NCI-H226 (cell line): ENCODE results near the gene CHN2.
"Not testable (repeated sequence)": the region's sequence is repeated elsewhere in the genome, so short reads cannot be mapped to it uniquely, and the experiment has no call there.

Experiments
- DNase-seq: peaks from one replicate; pipeline ENCODE4 v3.0.0-alpha.2; 2015

Gene CHN2

GRCh38 chr7:29190349-29191045 is 4.1 kb upstream of the CHN2 start:
- no peak for DNase-seq

- DNase-seq: no peak
These were observed 2.3 kb upstream of the CHN2 start for GRCh38 chr7:29192323-29192722.

GRCh38 chr7:29192811-29193210 is 1.8 kb upstream of the CHN2 start:
- DNase-seq: no peak

- no peak for DNase-seq
These were observed 1.0 kb upstream of the CHN2 start for GRCh38 chr7:29193316-29194205.

GRCh38 chr7:29194206-29194593 is 375 bp upstream of the CHN2 start:
- DNase-seq: no peak

GRCh38 chr7:29196191-29196590 is 1.6 kb downstream of the CHN2 start:
- no peak for DNase-seq

- no peak for DNase-seq
These were observed 2.5 kb downstream of the CHN2 start for GRCh38 chr7:29196971-29197595.

DNA sequence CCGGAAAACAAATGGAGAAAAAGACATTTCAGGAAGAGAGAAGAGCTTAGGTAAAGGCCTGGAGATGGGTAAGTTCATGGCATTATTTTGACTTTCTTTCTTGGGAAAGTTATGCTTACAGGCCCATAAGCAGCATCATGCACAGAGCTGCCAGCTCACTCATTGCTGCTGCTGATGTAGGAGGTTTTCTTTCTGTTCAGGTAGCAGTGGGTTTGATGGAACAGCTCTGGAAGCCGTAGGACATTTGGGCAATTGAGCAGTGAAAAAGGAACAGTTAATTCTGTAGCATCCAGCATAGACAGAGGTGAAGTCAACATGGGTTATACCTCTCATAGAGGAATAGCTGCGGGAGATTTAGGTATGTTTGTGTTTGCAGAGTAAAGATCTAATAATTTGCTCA is 3.3 kb downstream of the CHN2 start:
- DNase-seq: no peak

- DNase-seq: no peak
These were observed 5.2 kb downstream of the CHN2 start for GRCh38 chr7:29199776-29200175.

DNA sequence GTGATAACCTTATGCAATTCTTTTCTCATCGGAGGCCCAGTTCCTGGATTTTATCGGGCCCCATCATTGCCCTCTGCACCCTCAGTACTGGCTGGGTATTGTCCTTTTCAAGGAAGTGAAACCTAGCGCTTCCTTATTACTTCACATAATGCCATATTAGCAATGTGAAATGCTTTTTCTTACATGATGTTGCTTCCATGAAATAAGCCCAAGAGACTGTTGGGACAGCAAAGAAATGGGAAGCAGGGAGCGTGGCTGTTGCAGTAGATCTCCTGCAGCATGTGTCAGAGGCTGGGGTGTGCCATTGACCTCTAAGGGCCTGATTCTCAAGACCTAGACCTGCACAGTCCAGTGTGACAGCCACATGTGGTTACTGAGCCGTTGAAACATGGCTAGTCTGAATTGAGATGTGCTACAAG is 8.1 kb downstream of the CHN2 start:
- DNase-seq: no peak

DNA sequence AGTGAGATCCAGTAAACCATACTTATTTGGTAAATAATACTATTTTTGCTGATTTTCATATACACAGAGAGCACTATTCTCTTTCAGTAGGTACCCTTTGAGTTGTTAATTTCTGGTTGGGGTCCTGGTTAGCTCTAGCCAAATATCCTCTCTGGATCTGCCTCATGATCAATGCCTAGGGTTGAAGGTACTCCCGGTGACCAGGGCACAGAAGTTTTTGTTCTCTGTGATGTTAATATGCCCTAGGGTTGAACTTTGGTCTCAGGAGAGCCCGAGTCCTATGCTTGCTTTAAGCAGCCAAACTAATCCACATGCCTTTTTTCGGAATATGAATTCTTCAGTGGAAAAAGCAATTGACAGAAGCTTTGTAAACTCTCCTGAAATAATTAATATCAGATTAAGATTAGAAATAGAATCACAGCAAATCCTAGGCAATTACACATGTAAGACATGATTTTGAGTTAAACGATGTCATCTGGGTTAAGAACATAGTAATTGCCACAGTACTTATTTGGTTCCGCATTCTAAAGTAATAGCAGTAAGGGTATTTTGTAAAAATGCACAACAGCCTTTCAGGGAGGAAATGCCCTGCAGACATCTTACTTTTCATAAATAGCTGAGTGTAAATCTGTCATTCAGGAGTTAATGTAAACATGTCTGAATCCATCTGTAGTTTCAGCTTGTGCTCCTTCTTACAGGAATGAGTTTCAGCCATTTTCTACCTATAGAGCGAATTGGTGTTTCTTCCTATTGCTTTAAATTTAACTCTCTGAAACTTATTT is 10.1 kb downstream of the CHN2 start:
- DNase-seq: no peak

- DNase-seq: peak; percentile 42
These were observed 12.7 kb downstream of the CHN2 start for GRCh38 chr7:29207162-29207801.

- no peak for DNase-seq
These were observed 14.1 kb downstream of the CHN2 start for GRCh38 chr7:29208410-29209250.

DNA sequence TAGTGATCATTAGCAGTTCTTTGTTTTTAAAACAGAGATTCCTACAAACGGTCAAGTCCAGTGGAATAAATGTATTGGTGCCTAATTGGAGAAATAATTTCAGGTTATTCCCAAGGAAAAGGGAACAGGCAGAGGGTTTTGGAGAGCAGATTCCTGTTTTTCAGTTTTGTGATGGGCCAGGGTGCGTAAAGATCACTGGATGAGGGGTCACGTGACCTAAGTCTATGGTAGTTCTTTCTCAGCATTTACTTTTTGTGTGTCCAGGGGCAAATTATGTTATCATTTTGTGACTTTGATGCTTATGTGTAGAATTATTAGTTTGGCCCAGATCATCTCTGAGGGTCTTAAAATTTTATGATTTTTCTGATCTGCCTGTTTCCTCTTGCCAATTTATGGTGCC is 15.2 kb downstream of the CHN2 start:
- no peak for DNase-seq

DNA sequence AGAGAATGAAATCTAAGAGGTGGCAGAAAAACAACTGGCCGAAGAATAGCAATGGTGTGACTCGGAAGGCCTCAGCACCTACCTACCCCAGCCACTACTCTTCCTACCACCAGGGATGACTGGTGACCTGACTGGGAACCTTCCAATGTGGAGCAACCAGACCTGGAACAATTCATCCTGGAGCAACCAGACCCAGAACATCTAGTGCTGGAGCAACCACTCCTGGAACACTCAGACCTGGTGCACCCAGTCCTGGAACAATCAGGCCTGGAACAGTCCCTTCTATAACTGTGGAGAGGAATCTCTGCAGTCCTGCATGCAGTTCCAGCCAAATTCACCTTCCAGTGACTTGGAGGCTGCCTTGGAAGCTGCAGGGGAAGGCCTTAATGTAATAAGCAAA is 18.2 kb downstream of the CHN2 start:
- not testable (repeated sequence) for DNase-seq

GRCh38 chr7:29214056-29214455 is 19.5 kb downstream of the CHN2 start:
- no peak for DNase-seq

GRCh38 chr7:29214816-29215215 is 20.2 kb downstream of the CHN2 start:
- no peak for DNase-seq

- DNase-seq: no peak
These were observed 21.6 kb downstream of the CHN2 start for GRCh38 chr7:29216128-29216527.

DNA sequence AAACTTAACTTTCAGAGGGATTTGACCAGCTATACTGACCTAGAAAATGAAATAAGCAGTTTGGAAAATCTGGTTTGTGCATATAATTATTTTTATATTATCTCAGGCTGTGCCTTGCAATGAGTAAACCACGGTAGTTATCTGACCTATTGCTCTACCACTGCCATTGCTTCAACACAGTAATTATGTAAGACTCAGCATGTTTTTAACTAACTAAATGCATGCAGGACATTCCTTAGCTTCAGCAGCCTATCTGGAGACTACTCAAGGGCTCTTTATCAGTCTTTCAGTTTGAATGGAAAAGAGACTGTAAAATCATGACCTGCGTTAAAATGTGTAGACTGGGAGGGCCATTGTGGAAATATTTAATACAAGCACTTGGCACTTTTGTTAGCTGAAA is 22.5 kb downstream of the CHN2 start:
- peak; percentile 68 for DNase-seq

DNA sequence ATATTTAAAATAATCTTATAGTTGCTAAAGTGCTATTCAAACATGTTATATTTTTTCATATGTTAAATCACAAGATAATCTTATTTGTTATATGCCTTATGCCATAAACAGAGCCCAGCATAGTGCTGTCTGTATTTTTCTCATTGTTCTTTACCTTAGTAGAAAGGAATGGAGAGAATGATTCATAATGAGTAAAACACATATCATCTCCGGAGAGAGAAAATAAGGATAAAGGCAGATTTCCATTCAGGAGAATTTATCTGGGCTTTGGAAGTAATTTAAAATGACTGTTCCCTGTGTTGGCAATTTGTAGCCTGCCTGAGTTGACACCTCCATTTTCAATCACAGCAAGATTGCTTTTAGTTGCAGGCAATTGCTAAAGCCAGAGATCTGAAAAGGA is 30.2 kb downstream of the CHN2 start:
- peak; percentile 55 for DNase-seq

DNA sequence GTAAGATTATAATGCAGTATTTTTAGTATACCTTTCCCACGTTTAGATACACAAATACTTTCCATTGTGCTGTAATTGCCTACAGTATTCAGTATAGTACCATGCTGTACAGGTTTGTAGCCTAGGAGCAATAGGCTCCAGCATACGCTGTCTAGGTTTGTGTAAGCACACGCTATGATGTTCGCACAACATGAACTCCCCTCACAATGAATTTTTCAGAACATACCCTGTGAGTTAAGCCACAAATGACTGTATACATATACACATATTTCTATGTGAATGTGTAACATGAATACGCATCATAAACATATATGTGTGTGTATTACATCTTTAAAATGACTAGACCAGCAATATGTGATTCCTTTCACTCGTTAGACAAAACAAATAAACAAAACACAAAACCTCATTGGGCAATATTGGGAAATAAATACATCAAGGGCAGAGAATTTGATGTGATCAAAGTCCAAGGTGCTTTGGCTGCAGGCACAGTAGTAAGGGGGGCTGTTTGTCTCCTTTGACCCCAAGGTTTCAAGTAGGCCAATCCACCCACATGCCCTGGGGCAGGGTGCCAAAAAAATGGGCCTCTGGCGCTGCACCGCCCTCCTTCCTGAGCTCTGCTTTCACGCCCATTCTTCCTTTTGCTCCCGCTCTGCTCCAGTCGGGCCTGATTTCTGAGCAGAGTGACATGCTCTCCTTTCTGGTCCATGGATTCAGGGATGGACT is 33.9 kb downstream of the CHN2 start:
- no peak for DNase-seq
